Measurements from ENCODE around the gene GEMIN8.
A peak's percentile ranks its signal among the peaks of the same experiment; 100 is the strongest.

Gene GEMIN8

GRCh38 chrX:14029425-14030173, at the start of gene GEMIN8:
TSS of gene GEMIN8 (minus strand) at chrX:14029892. CDS start at chrX:14021478, 8,414 bp downstream.
- peak; percentile 97 for DNase-seq

- no peak for DNase-seq
Observed at GRCh38 chrX:14076639-14077038, 46.9 kb upstream of the GEMIN8 start.

- DNase-seq = no peak
Observed at GRCh38 chrX:14073556-14073955, 43.9 kb upstream of the GEMIN8 start.

GRCh38 chrX:14073071-14073470, 43.4 kb upstream of the GEMIN8 start:
- no peak for DNase-seq

- no peak for DNase-seq
Observed at GRCh38 chrX:14065800-14066199, 36.1 kb upstream of the GEMIN8 start.

GRCh38 chrX:14064626-14065432, 35.1 kb upstream of the GEMIN8 start:
- no peak for DNase-seq

GRCh38 chrX:14062524-14062923, 32.8 kb upstream of the GEMIN8 start:
- no peak for DNase-seq

- no peak for DNase-seq
Observed at GRCh38 chrX:14056206-14056605, 26.5 kb upstream of the GEMIN8 start.

GRCh38 chrX:14051416-14051815, 21.7 kb upstream of the GEMIN8 start:
- DNase-seq = peak; percentile 14

- no peak for DNase-seq
Observed at GRCh38 chrX:14050709-14051108, 21.0 kb upstream of the GEMIN8 start.

GRCh38 chrX:14043209-14043608, 13.5 kb upstream of the GEMIN8 start:
- no peak for DNase-seq

GRCh38 chrX:14039344-14039743, 9.7 kb upstream of the GEMIN8 start:
- DNase-seq = peak; percentile 51

- no peak for DNase-seq
Observed at GRCh38 chrX:14038375-14039085, 8.8 kb upstream of the GEMIN8 start.

GRCh38 chrX:14032406-14032805, 2.7 kb upstream of the GEMIN8 start:
- peak; percentile 70 for DNase-seq

GRCh38 chrX:14030174-14030530, 460 bp upstream of the GEMIN8 start:
- peak; percentile 34 for DNase-seq

GRCh38 chrX:14029039-14029424, 660 bp downstream of the GEMIN8 start:
- DNase-seq = peak; percentile 76

GRCh38 chrX:14028473-14028872, 1.2 kb downstream of the GEMIN8 start:
- peak; percentile 11 for DNase-seq

GRCh38 chrX:14027511-14028019, 2.1 kb downstream of the GEMIN8 start:
- no peak for DNase-seq

- DNase-seq = peak; percentile 49
Observed at GRCh38 chrX:14027036-14027435, 2.7 kb downstream of the GEMIN8 start.

GRCh38 chrX:14026121-14026520, 3.6 kb downstream of the GEMIN8 start:
- no peak for DNase-seq

GRCh38 chrX:14022019-14022418, 7.7 kb downstream of the GEMIN8 start:
- no peak for DNase-seq

- DNase-seq = no peak
Observed at GRCh38 chrX:14017399-14017798, 12.3 kb downstream of the GEMIN8 start.

GRCh38 chrX:14015941-14016340, 13.8 kb downstream of the GEMIN8 start:
- no peak for DNase-seq
